ENCODE measurements around the gene GIPC1.
"Not testable (repeated sequence)": the region's sequence is repeated elsewhere in the genome, so short reads cannot be mapped to it uniquely, and the experiment has no call there.

DNA sequence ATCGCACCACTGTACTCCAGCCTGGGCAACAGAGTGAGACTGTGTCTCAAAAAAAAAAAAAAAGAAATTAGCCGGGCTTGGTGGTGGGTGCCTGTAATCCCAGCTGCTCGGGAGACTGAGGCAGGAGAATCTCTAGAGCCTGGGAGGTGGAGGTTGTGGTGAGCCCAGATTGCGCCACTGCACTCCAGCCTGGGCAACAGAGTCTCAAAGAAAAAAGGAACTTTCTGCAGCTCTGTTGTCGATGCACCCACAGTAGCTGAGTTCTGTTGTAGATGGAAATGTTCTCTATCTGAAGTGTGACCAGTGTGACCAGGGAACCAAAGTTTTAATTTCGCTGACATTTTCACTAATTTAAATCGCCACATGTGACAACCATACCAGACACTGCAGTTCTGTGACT lies 33.5 kb downstream of the GIPC1 start:
- TF ChIP-seq, protein P1, sequence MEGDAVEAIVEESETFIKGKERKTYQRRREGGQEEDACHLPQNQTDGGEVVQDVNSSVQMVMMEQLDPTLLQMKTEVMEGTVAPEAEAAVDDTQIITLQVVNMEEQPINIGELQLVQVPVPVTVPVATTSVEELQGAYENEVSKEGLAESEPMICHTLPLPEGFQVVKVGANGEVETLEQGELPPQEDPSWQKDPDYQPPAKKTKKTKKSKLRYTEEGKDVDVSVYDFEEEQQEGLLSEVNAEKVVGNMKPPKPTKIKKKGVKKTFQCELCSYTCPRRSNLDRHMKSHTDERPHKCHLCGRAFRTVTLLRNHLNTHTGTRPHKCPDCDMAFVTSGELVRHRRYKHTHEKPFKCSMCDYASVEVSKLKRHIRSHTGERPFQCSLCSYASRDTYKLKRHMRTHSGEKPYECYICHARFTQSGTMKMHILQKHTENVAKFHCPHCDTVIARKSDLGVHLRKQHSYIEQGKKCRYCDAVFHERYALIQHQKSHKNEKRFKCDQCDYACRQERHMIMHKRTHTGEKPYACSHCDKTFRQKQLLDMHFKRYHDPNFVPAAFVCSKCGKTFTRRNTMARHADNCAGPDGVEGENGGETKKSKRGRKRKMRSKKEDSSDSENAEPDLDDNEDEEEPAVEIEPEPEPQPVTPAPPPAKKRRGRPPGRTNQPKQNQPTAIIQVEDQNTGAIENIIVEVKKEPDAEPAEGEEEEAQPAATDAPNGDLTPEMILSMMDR (IDR thresholded peaks at IDR 0.05), result not testable (repeated sequence)
- TF ChIP-seq POLR2A (IDR thresholded peaks at IDR 0.05), result not testable (repeated sequence)

Data from lower leg skin (tissue), 3 donors.